Measurements from ENCODE around the gene RNF157.

The RNF157 gene

DNA sequence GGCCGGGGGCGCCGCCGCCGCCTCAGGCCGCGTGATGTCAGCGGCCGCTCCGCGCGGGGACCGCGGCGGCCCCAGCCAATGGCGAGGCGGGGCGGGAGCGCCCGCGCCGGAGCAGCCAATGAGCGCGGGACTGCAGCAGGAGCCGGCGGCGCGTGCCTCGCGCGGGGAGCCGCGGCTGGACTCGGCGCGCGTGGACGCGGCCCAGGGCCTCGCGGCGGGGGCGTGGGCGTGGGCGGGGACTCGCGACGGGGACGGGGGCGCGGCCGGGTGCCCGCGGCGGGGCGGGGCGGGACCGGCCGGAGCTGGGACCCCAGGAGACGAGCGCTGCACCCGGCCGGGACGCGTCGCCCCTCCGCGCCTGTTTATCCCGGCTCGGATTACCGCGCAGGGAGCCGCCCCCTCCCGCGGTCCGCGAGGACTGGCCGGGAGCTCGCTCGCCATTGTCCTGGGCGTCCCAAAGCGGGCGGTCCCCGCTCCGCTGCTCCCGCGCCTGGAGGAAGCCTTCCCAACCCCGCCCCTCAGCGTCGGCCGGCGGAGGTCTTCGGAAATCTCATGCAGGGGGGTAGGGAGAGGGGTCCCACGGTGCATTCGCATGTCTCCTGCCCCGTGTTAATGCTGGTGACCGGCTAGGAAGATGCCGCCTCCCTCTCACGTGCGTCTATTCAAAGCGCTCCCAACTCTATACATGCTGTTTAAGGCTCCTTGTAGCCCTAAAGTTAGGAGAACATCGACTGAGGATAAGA is at the start of gene RNF157:
Gene RNF157 (minus strand): TSS at position 33 of the 743 bp plus-strand sequence. CDS start 253 bp downstream, outside the sequence.
- peak; percentile 40 for DNase-seq

- DNase-seq, result no peak
Measured at GRCh38 chr17:76281573-76282371, 41.5 kb upstream of the RNF157 start.

- DNase-seq, result no peak
Measured at GRCh38 chr17:76280650-76281049, 40.4 kb upstream of the RNF157 start.

- DNase-seq, result no peak
Measured at GRCh38 chr17:76279742-76280287, 39.5 kb upstream of the RNF157 start.

GRCh38 chr17:76278952-76279741 is 38.9 kb upstream of the RNF157 start:
- peak; percentile 68 for DNase-seq

DNA sequence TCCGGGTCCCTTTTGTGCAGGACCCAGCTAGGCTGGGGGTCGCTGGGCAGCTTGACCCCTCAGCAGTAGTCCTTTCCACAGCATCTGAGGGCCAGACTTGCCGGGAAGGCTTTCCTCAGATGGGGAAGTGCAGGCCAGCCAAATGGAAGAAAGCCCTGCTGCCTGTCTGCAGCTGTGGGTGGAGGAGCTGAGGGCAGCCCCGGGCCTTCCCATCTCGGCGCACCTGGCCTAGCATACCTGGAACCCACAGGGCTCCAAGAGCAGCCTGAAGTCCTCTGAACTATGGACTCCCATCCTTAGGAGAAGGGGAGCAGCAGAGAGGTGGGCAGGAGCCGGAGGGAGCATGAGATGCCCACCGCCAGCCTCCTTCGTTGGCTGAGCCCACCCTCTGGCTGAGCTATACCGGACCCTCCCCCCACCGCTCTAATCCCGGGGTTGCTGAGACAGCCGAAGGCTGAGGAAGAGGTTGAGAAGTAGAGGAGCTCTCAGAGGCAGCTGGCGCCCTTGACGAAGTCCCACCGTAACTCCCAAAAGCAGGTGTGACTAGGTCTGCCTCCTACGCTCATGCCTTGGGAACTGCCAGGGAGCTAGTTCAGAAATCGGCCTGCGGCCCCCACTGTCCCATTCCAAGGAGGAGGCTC is 38.1 kb upstream of the RNF157 start:
- no peak for DNase-seq

- no peak for DNase-seq
Measured at GRCh38 chr17:76277300-76278267, 37.3 kb upstream of the RNF157 start.

DNA sequence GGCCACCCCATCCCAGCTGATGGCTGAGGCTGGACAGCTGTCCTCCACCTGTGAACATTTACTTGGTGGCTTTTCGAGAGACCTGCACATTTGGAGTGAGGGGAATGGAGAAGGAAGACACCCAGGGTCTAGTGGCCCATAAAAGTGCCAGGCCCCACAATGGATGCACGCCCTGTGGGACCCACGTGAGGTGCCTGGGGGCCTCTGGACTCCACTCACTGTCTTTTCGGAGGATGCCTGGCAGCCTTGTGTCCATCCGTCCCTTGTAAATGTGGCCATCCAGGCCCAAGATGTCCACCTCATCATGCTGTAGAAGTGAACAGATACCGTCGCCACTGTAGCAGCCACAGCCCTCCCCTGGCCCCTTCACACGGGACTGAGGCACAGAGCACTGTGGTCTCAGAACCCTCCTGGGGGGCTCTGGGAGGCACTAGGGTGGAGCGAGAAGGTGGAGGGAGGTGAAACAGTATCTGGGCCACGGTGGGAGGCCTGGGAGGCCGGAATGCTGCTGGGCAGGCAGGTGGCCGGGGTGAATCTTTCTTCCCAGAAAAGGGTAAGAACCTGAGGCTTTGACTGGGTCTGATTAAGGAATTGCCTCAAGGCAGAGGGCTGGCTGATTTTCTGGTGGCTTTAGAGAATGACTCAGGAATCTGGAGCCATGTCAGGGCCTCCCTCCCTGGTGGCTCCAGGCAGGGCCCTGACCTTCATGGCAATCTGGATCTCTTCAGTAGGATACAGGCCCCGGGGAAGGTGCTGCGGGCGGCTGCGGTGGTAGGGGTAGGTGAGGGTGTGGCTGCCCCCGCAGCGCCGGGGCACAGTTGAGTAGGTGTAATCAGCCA is 36.4 kb upstream of the RNF157 start:
- no peak for DNase-seq

DNA sequence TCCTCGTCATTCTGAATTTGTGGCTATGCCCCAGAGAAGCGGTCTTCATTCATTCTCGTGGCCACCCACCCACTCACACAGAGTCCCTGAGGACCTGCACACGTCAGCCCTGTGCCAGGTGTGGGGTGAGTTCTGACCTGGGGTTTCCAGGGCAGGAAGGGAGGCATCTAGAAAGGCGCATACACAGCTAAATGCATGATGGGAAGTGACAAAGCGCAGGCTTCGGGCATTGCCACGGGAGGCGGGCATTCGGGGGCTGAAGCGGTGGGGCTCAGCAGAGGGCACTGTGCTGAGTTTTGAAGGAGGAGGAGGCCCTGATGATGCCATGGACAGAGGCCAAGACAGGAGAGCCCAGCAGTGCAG is 35.8 kb upstream of the RNF157 start:
- no peak for DNase-seq

GRCh38 chr17:76275382-76276068 is 35.2 kb upstream of the RNF157 start:
- no peak for DNase-seq

- DNase-seq, result no peak
Measured at GRCh38 chr17:76274112-76274956, 34.0 kb upstream of the RNF157 start.

GRCh38 chr17:76273445-76274111 is 33.3 kb upstream of the RNF157 start:
- DNase-seq, result no peak

DNA sequence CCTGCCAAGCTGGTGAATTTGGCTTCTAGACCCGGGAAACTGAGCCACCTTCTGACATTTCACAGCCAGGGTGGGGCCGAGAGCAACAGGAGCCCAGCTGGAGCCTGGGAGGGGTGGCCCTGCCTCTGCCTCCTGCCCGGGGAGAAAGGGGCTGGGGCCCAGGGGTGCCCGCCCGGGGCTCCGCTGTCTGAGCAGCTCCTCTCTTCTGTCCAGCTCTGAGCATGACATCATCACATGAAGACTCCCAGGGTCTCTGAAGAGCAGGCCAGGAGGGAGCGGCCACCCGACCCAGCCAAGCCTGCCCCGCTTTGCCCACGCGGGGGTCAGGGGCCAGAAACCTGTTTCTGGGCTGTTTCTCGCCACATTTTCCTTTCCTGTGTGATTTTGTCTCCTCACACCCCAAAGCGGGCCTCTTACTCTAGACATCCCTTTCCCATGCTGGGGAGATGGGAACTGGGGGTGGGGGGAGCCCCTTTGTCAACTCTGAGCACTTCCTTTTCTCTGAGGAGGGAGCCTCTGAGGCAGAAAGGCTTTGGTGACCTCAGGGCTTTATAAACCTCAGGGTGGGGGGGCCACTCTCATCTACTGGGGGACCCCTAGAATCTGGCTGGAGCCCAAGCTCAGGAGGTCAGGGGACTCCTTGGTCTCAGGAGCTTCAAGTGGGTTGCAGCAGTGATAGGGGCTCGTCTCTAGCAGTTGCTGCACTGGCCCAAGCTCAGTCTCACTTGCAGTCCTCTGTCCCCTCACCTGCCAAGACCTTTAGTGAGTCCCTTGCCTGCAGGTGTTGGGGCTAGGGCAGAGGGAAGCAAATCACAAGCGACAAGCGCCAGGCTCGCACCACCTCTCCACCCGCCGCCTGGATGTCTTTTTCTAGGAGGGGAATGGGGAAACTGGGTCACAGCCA is 32.5 kb upstream of the RNF157 start:
- no peak for DNase-seq

GRCh38 chr17:76271669-76272540 is 31.6 kb upstream of the RNF157 start:
- DNase-seq, result no peak

GRCh38 chr17:76270770-76271668 is 30.7 kb upstream of the RNF157 start:
- no peak for DNase-seq
